HG02870 (cell line): Measurements from ENCODE around the gene PAQR5.
A peak's percentile ranks its signal among the peaks of the same experiment; 100 is the strongest.
"Not testable (repeated sequence)": the region's sequence is repeated elsewhere in the genome, so short reads cannot be mapped to it uniquely, and the experiment has no call there.

ENCODE experiments used
- ATAC-seq: cut with Tn5 transposase; IDR thresholded peaks from one replicate; pipeline ENCODE4 v1.9.1; 2021; ENCODE audit warnings: mild to moderate bottlenecking, moderate library complexity; ENCODE audit not compliant: unreplicated experiment

PAQR5 gene

GRCh38 chr15:69415381-69415780 lies 116.7 kb downstream of the PAQR5 start:
- ATAC-seq: no peak

GRCh38 chr15:69417581-69417980 lies 118.9 kb downstream of the PAQR5 start:
- ATAC-seq: no peak

DNA sequence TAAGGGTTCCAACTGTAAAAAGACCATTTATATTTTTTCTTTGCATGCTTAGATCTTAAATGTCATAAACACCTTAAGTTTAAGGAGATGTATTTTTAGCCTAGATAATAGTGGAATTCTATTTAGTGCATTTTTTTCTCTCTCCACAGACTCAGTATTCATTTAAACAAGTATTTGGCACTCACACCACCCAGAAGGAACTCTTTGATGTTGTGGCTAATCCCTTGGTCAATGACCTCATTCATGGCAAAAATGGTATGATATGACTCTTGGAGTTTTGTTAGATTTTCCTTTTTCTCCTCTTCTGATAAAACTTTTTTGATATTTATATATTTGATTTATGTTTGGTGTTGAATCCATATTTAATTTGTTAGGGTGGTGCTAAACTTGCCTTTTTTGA lies 122.8 kb downstream of the PAQR5 start:
- no peak for ATAC-seq

DNA sequence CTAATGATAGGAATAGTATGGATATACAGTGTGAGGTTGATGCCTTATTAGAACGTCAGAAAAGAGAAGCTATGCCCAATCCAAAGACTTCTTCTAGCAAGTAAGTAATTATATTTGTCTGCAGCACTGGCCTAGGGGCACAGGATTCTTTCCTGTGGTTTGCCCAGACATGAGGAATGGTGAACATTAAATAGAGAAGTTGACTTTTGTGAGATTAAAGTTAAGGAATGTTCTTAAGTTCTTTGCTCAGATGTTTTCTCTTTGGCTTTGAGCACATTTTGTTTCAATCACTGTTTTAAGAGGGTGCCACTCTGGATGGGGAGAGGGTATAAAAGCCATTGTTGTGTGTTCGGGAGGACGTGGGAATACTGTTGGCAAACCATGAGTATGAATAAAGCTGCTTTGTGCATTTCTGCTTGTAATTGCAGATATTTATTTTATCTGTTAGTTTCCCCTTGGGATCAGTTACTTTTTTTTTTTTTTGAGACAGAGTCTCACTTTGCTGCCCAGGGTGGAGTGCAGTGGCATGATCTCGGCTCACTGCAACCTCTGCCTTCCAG lies 123.7 kb downstream of the PAQR5 start:
- no peak for ATAC-seq

DNA sequence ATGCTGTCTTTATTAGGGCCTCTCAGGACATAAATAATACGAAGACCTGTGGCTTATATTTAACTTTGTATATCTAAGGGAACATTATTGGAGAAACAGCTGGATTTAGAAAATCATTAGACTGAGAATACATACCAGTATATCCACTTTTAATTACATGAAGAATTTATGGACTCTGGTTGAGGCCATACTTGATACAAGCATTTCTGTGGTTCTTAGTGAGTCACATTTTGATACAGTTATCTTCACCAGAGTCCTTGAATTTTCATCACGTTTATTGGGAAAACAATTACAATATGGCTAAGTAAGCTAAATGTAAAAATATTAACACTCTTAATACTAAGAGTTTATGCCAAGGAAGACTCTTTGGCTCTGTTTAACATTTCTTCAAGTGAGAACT lies 125.3 kb downstream of the PAQR5 start:
- no peak for ATAC-seq

DNA sequence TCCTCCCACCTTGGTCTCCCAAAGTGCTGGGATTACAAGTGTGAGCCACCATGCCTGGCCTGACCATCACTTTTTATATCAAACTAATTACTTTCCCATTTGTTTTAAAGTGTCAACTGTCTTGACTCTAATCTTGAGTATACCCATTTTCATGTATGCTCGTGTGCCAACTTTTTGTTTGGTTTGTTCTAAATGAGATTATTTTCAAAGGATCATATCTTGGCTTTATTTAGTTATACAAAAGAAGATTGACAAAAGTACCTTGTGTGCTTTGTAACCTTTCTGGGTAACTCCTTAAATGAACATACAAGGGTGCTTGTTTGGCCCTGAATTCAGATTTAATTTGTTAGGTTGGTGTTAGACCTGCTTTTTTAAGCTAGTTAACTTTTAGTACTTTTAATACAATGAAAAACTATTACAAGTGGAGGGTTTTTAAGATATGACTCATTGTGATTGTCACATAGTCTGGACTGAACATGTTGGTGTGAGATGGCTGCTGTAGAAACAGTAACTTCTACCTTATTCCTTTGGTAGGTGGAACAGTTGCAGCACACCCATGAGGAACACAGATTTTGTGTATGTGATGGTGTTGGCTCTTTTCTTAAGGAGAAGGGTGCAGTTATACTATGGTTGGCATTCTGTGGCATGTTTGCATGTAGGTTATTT lies 126.2 kb downstream of the PAQR5 start:
- ATAC-seq: no peak

DNA sequence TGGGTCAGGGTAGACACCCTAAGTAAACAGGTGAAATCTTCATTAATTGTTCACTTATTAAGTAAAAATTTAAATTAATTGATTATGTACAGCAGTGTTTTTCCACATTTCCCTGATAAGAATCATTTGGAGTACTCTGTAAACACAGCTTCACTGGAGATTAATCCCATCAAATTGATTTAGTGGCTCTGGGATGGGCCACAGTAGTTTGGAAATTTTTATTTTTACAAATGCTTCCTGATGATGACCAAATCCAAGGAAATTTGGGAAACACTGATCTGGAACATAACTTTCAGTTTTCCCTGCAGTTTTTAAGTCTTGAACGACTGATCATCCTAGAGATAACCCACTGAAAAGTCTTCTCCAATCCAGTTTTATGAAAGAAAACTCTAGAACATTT lies 135.1 kb downstream of the PAQR5 start:
- no peak for ATAC-seq

DNA sequence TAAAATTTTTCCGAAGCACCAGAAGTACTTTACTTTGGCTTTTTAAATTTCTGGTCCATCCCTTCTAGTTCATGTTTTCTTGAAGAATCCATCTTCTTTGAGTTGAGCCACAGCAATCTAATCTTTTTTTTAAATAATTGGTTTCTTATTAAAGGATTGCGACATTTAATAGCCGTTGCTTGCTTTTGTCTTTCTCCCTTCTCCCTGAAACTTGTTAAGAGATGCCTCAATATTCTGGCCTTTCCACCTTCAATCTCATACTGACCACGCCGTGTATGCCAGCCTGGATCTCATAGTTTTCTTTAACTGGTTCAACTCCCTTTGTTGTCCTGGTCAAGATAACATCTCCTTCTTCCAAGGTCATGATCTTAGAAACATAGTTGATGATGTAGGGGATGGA lies 135.5 kb downstream of the PAQR5 start:
- no peak for ATAC-seq

DNA sequence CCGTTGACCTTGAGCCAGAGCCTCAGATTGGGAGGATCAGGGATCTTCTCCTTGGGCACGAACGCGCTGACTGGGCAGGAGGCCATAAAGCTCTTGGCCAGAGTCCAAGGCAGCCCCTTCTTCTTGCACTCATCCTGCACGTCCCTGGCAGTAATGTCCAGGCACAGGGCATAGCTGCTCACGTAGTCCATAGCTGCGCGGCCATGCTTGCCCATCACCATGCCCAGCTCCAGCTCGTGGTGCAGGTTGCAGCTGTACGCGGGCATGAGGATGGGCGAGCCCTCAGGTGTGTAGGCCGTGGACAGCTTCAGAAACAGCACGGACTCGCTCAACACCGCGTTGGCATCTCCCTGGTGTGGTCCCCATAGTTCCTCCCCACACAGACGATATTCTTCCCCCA lies 136.0 kb downstream of the PAQR5 start:
- no peak for ATAC-seq

- no peak for ATAC-seq
Observed at GRCh38 chr15:69435985-69436384, 137.3 kb downstream of the PAQR5 start.

DNA sequence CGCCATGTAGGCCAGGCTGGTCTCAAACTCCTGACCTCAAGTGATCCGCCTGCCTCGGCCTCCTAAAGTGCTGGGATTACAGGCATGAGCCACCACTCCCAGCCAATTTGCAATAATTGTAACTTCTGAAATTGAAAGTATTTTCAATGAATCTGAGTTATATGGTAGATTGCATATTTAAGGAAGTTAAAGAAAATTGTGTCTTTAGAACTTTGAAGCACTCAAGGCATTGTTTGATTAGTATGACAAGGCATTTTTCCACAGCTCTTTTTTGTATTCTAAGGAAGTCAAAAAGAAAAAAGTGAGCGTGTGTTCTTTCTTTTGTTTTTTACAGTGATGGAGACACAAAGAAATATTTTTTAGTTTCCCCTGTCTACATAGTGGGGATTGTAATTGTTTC lies 138.2 kb downstream of the PAQR5 start:
- ATAC-seq: no peak

GRCh38 chr15:69439623-69440022 lies 140.9 kb downstream of the PAQR5 start:
- no peak for ATAC-seq

DNA sequence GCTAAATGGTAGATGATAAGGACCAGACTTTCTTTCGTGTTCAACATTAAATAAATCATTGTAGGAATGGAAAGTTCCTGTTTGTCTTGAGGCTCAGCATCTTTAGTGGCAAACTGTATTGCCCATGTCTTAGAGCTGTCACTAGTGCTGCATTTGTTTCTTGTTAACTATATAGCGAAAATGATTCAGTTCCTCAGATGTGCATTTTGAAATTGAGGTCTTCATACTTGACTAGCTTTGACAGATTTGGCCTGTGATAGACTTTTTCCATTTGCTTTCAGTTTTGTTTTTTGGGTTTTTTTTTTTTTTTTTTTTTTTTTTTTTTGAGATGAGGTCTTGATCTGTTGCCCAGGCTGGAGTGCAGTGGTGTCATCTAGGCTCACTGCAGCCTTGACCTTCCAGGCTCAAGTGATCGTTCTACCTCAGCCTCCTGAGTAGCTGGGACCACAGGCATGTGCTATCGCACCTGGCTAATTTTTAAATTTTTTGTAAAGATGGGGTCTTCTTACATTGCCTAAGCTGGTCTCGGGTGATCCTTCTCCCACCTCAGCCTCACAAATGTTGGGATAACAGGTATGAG lies 144.4 kb downstream of the PAQR5 start:
- no peak for ATAC-seq

- ATAC-seq: peak; percentile 64
Observed at GRCh38 chr15:69444686-69445085, 146.0 kb downstream of the PAQR5 start.

GRCh38 chr15:69446953-69447352 lies 148.2 kb downstream of the PAQR5 start:
- ATAC-seq: no peak

DNA sequence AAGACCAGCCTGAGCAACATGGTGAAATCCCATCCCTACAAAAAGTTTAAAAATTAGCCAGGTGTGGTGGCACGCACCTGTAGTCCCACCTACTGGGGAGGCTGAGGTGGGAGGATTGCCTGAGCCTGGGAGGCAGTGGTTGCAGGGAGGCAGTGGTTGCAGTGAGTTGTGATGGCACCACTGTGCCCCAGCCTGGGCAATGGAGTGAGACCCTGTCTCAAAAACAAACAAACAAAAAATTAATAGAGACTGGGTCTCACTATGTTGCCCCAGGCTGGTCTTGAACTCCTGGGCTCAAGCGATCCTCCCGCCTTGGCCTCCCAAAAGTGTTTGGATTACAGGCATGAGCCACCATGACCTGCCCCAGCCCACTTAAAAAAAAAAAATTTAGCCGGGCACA lies 151.5 kb downstream of the PAQR5 start:
- ATAC-seq: not testable (repeated sequence)

DNA sequence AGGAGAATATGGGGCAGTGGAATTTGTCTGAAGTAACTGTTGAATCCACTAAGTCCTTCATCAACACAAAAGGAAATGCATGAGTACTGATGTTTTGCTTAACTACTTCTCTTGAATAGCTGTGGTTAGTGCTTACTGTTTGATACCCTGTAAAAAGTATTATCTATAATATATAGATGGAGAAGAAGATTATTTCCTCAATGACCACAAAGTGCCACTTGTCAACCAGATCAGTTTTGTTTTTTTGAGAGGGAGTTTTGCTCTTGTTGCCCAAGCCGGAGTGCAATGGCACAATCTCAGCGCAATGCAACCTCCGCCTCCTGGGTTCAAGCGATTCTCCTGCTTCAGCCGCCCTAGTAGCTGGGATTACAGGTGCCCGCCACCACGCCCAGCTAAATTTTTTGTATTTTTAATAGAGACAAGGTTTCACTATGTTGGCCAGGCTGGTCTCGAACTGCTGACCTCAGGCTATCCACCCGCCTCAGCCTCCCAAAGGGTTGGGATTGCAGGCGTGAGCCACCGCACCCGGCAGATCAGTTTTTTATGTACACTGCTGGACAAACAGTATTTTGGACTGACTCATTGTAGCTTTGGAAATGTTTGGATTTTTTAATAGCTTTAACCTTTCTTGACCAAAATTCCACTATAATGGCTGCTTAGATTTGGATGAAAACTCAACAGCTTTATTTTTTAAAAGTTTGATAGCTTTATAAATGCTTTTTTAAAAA lies 152.4 kb downstream of the PAQR5 start:
- ATAC-seq: no peak

DNA sequence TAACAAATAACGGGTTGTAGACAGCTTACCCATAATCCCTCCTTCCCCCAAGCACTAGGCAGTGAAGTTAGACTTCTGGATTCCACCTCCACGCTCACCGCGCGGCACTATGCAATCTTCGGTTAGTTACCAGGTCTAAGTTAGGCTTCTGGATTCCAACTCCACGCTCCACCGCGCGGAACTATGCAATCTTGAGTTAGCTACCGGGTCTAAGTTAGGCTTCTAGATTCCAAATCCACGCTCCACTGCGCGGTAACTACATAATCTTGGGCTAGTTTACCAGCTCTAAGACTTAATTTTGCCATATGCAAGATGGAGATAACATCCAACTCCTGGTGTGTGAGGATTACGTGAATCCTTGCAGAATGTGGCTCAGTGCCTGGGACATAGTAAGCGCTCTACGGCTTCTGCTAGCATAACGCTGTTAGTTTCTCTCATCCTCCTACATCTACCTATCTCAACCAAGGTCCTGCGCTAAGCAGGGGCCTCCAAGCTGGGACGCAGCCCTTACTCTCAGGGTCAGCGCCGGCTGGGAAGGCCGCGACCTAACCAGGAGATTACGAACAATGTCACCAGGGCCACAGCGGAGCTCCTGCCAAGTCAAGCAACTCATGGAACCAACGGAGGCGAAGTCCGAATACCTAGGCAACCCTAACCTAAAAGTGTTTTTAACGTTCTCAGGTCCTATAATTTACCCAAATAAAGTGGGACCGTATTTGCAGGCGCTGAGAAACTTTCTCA lies 153.4 kb downstream of the PAQR5 start:
- ATAC-seq: peak; percentile 32

DNA sequence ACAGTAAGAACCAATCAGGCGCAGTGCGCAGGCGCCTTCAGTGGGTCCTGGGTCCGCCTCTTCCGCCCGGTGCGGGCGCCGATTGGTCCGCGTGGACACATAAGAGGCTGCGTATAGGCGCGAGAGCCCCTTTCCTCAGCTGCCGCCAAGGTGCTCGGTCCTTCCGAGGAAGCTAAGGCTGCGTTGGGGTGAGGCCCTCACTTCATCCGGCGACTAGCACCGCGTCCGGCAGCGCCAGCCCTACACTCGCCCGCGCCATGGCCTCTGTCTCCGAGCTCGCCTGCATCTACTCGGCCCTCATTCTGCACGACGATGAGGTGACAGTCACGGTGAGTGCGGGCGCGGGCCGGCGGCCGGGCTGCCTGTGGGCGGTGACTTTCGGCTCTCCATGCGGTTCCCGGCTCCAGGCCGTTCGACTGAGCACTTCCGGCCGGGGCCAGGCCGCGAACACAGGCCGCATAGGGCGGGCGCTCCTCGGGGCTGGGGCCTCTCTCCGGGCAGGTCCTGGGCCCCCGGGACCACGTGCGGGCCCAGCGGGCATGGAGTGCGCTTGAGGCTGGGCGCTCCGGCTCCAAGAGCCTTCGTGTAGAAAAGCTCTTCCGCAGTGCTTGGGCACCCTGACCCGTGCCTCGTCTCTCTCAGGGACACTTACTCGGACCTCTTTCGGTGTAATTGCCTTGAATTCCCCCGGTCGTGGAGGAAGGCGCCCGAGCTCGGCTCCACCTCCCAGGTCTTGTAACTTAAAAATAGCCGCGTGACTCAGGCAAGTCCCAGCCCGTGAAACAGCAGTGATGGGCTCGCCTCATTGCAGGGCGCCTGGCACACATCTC lies 154.2 kb downstream of the PAQR5 start, which contains the start of gene RPLP1:
Gene RPLP1 (plus strand): TSS at position 127 of the 830 bp plus-strand sequence. CDS start 131 bp downstream, at position 258.
- ATAC-seq: peak; percentile 73

DNA sequence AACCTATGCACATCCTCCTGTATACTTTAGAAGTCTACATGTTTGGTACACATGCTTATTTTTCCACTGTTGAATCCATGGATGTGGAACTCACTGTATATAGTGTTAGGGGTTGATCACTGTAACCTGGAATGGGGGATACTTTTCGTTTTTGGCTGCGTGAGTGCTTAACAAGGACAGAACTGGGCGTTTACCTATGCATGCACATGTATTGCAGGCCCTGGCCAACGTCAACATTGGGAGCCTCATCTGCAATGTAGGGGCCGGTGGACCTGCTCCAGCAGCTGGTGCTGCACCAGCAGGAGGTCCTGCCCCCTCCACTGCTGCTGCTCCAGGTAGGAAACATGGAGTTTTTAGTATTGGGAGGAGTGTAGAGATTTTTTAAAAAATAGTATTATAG lies 156.2 kb downstream of the PAQR5 start:
- no peak for ATAC-seq
